Keratinocyte (primary cell): ENCODE measurements around the gene ZNF662. TPM values are rescaled to one million over a fixed set of nuclear protein-coding genes. Genes with fewer than 3 reads are reported as not detected.

Experiments used
- DNase-seq: peaks from one replicate; pipeline ENCODE4 v3.0.0-alpha.2; 2011; ENCODE audit warnings: low read depth, missing footprints, low spot score
- FAIRE-seq: peaks from 2 replicates; lab custom pipeline; 2011; peaks lifted over from hg19 to GRCh38; lab: Jason Lieb, UNC
- H2AFZ ChIP-seq: 2 replicates; pipeline ENCODE4 v1.6.0; 2012; ENCODE audit warnings: low read length, control low read depth, inconsistent platforms; ENCODE audit not compliant: control insufficient read depth
- H3K27ac ChIP-seq: 2 replicates; pipeline ENCODE4 v1.5.1; 2011; ENCODE audit warnings: low read length; ENCODE audit not compliant: control insufficient read depth, insufficient read depth
- H3K27me3 ChIP-seq: 3 replicates; pipeline ENCODE4 v1.6.0; 2011; ENCODE audit warnings: low read length; ENCODE audit not compliant: control insufficient read depth, insufficient read depth; ENCODE audit errors: extremely low read depth
- H3K36me3 ChIP-seq, 2 experiments: 2 replicates in 1 of 2; 3 replicates in 1 of 2; pipeline ENCODE4 v1.5.1; 2011; ENCODE audit warnings: low read length in 2 of 2, mild to moderate bottlenecking in 1 of 2; ENCODE audit not compliant: control insufficient read depth in 2 of 2, insufficient read depth in 2 of 2; ENCODE audit errors: extremely low read depth in 1 of 2
- H3K4me1 ChIP-seq: 3 replicates; pipeline ENCODE4 v1.5.1; 2011; ENCODE audit warnings: low read length; ENCODE audit not compliant: control insufficient read depth, insufficient read depth; ENCODE audit errors: extremely low read depth
- H3K4me2 ChIP-seq: 3 replicates; pipeline ENCODE4 v1.6.0; 2011; ENCODE audit warnings: low read depth, low read length; ENCODE audit not compliant: control insufficient read depth, insufficient read depth; ENCODE audit errors: extremely low read depth
- H3K4me3 ChIP-seq, 3 experiments: fragments of 200-600 bp in 1 of 3; sonication (generic) in 1 of 3; 2 replicates in 2 of 3; 3 replicates in 1 of 3; pipeline ENCODE4 v1.5.1; 2011 to 2016; ENCODE audit warnings: low read length in 3 of 3, mild to moderate bottlenecking in 3 of 3, control low read depth in 2 of 3, inconsistent platforms in 1 of 3, low read depth in 1 of 3, mixed read lengths in 1 of 3, mixed run types in 1 of 3, moderate library complexity in 1 of 3; ENCODE audit not compliant: control insufficient read depth in 2 of 3, insufficient read depth in 2 of 3; ENCODE audit errors: extremely low read depth in 1 of 3
- H3K79me2 ChIP-seq: 2 replicates; pipeline ENCODE4 v1.6.0; 2012; ENCODE audit warnings: low read length; ENCODE audit not compliant: control insufficient read depth, insufficient read depth
- H3K9ac ChIP-seq: 3 replicates; pipeline ENCODE4 v1.6.0; 2011; ENCODE audit warnings: low read length; ENCODE audit not compliant: control insufficient read depth, insufficient read depth; ENCODE audit errors: extremely low read depth
- H3K9me1 ChIP-seq: 3 replicates; pipeline ENCODE4 v1.6.0; 2011; ENCODE audit warnings: low read length; ENCODE audit not compliant: control insufficient read depth, insufficient read depth; ENCODE audit errors: extremely low read depth
- H3K9me3 ChIP-seq: 2 replicates; pipeline ENCODE4 v1.5.1; 2012; ENCODE audit warnings: low read depth, low read length; ENCODE audit not compliant: control insufficient read depth
- H4K20me1 ChIP-seq: 3 replicates; pipeline ENCODE4 v1.6.0; 2011; ENCODE audit warnings: low read length; ENCODE audit not compliant: control insufficient read depth, insufficient read depth; ENCODE audit errors: extremely low read depth
- EZH2 ChIP-seq: IDR thresholded peaks from one replicate; pipeline ENCODE4 v1.6.1; 2012; ENCODE audit warnings: inconsistent platforms, mild to moderate bottlenecking, low read length, moderate library complexity
- dilution Hi-C: fragments of 300-500 bp; cut with MboI; formaldehyde crosslinking; loops from one replicate; pipeline ENCODE4 v1.7.0; 2020; ENCODE audit warnings: low sequenced_read_pairs; ENCODE audit not compliant: extremely low pct_ligation_motif_present
- polyA plus RNA-seq, 5 experiments: library from polyadenylated mRNA; depleted of rRNA in 3 of 5; stranded (reverse) in 3 of 5; stranded (forward) in 1 of 5; unstranded in 1 of 5; fragments of >200 nt; gene quantifications; 1 replicate in 1 of 5; 2 replicates in 3 of 5; 3 replicates in 1 of 5; pipeline versions ENCODE4 v1.2.1 to v1.2.3, GENCODE V29; 2011 to 2012; ENCODE audit warnings: missing spikeins in 2 of 5, low read depth in 1 of 5, low replicate concordance in 1 of 5
- TF ChIP-seq, protein P1 (sequence below), 3 experiments: IDR thresholded peaks in 1 of 3; conservative IDR thresholded peaks in 1 of 3; optimal IDR thresholded peaks in 1 of 3; 2 replicates in 2 of 3; 3 replicates in 1 of 3; pipeline versions ENCODE3 to v1.5.1; 2011; ENCODE audit warnings: low read length in 3 of 3, mild to moderate bottlenecking in 3 of 3, moderate library complexity in 2 of 3, control low read depth in 1 of 3, inconsistent platforms in 1 of 3; ENCODE audit not compliant: insufficient read depth in 2 of 3; ENCODE audit errors: extremely low read depth in 1 of 3

Gene ZNF662
- polyA plus RNA-seq, 1 donor (not counting 4 experiments of a cell fraction or from before 2014, with no cell fraction given) = 1.4 TPM

DNA sequence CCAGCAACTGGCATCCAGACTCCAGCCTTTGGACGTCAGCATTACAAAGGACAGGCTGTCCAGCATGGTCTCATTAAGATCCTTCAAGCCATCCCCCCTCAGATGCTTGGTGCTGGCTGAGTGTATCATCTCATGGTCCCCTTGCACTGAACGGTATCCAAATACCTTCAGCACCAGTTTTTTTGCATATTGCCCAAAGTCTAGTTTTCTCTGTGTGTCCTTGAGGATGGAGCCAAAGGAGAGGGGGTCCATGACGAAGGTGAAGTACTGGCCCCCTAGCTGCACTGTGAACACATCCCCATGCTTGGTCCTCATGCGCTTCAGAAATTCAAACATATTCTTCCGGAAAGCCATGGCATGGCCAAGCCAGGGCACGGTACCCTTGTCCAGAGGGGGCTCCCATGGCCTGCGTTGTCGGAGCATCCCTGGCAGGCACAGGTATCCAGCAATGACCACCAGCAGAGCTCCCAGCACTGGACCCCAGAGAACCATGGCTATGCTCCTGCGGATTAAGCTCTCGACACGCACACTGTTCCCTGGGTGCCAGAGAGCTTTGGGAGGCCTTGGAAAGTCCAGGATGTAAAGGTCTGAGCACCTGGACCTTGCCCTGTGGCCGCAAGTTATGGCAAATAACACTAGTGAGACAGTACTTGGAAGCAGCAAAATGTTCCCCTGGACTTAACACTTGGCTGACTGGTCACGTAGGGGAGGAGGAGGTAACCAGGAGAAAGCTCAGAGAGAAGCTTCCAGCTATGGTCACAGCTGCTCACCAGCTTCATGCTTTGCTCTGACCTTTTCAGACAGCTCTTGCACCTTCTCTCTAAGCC, 30.4 kb upstream of the ZNF662 start, which contains the start of gene CYP8B1:
Gene CYP8B1 (minus strand): TSS at position 555 of the 827 bp plus-strand sequence. CDS start 63 bp downstream, at position 492.
- Histone ChIP-seq H2AFZ (no peak within 1 kb of the TSS), H3K4me1 (no peaks in the 10 kb centered on the region), H3K4me3 (no peak within 1 kb of the TSS), H3K9me3 (no peaks in the 10 kb centered on the region), H3K9ac (no peak within 1 kb of the TSS), H4K20me1 (no peaks in the 10 kb centered on the region), H3K79me2 (no peaks in the 10 kb centered on the region), H3K27me3 (peaks cover 13% of the 10 kb centered on the region), H3K4me2 (no peak within 1 kb of the TSS), H3K27ac (no peak within 1 kb of the TSS), H3K36me3 (no peaks in the 10 kb centered on the region), H3K9me1 (no peaks in the 10 kb centered on the region)
- FAIRE-seq (no peak), DNase-seq (no peak)
- dilution Hi-C loops = no loop called here
- TF ChIP-seq, protein P1, sequence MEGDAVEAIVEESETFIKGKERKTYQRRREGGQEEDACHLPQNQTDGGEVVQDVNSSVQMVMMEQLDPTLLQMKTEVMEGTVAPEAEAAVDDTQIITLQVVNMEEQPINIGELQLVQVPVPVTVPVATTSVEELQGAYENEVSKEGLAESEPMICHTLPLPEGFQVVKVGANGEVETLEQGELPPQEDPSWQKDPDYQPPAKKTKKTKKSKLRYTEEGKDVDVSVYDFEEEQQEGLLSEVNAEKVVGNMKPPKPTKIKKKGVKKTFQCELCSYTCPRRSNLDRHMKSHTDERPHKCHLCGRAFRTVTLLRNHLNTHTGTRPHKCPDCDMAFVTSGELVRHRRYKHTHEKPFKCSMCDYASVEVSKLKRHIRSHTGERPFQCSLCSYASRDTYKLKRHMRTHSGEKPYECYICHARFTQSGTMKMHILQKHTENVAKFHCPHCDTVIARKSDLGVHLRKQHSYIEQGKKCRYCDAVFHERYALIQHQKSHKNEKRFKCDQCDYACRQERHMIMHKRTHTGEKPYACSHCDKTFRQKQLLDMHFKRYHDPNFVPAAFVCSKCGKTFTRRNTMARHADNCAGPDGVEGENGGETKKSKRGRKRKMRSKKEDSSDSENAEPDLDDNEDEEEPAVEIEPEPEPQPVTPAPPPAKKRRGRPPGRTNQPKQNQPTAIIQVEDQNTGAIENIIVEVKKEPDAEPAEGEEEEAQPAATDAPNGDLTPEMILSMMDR (optimal IDR thresholded peaks at IDR 0.05 in 1 of 3, IDR thresholded peaks at IDR 0.05 in 1 of 3, conservative IDR thresholded peaks at IDR 0.05 in 1 of 3; ENCODE audit: extremely low read depth in 1 of 3, insufficient read depth in 2 of 3, low read length in 3 of 3) = no peak
- TF ChIP-seq EZH2 = no peak

DNA sequence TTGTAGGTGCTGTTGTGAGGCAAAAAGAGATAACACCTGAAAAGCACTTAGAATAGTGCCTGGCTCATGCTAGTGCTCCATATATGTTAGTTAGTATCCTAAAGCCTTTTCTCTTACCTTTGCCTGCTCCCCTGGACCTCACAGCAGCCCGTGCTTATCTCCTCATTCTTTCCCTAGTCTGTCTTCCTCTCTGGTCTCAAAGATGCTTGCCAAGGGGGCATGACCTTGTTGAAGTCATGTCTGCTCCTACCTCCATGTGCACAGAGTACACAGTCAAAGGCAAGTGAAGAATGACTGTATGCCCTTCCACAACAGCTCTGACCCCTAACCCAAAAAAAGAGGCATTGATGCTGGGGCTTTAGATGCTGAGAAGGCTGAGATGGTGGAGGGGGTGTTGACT, 29.5 kb upstream of the ZNF662 start:
- no peak for FAIRE-seq
- no peak overlapping the region for H3K27ac ChIP-seq
- H3K27me3 ChIP-seq = peaks cover 8% of the 10 kb centered on the region
- no peak overlapping the region for H3K9ac ChIP-seq
- H3K9me1 ChIP-seq = no peaks in the 10 kb centered on the region
- H2AFZ ChIP-seq = no peak overlapping the region
- dilution Hi-C loops = no loop called here
- H3K9me3 ChIP-seq = no peaks in the 10 kb centered on the region
- H3K79me2 ChIP-seq = no peaks in the 10 kb centered on the region
- no peak overlapping the region for H3K4me3 ChIP-seq
- TF ChIP-seq, protein P1 (optimal IDR thresholded peaks at IDR 0.05 in 1 of 3, IDR thresholded peaks at IDR 0.05 in 1 of 3, conservative IDR thresholded peaks at IDR 0.05 in 1 of 3; ENCODE audit: extremely low read depth in 1 of 3, insufficient read depth in 2 of 3, low read length in 3 of 3) = no peak
- H3K4me1 ChIP-seq = peaks cover 4% of the 10 kb centered on the region
- no peaks in the 10 kb centered on the region for H4K20me1 ChIP-seq
- H3K4me2 ChIP-seq = no peak overlapping the region
- no peaks in the 10 kb centered on the region for H3K36me3 ChIP-seq
- DNase-seq = no peak
